Activated naive CD8-positive, alpha-beta T cell (primary cell): ENCODE data around the gene HSPBP1.

Experiments used
- H3K27ac Mint-ChIP-seq: one replicate; pipeline ENCODE4 v1.8.0; 2021; ENCODE audit warnings: mixed read lengths
- H3K27me3 Mint-ChIP-seq: one replicate; pipeline ENCODE4 v1.8.0; 2021; ENCODE audit warnings: mixed read lengths
- H3K36me3 Mint-ChIP-seq: one replicate; pipeline ENCODE4 v1.8.0; 2021; ENCODE audit warnings: mixed read lengths
- H3K4me1 Mint-ChIP-seq: one replicate; pipeline ENCODE4 v1.8.0; 2021; ENCODE audit warnings: low read depth, mixed read lengths
- H3K4me3 Mint-ChIP-seq: one replicate; pipeline ENCODE4 v1.8.0; 2021; ENCODE audit warnings: mild to moderate bottlenecking, mixed read lengths
- H3K9me3 Mint-ChIP-seq: one replicate; pipeline ENCODE4 v1.8.0; 2021; ENCODE audit warnings: low read depth, mixed read lengths

Gene HSPBP1

DNA sequence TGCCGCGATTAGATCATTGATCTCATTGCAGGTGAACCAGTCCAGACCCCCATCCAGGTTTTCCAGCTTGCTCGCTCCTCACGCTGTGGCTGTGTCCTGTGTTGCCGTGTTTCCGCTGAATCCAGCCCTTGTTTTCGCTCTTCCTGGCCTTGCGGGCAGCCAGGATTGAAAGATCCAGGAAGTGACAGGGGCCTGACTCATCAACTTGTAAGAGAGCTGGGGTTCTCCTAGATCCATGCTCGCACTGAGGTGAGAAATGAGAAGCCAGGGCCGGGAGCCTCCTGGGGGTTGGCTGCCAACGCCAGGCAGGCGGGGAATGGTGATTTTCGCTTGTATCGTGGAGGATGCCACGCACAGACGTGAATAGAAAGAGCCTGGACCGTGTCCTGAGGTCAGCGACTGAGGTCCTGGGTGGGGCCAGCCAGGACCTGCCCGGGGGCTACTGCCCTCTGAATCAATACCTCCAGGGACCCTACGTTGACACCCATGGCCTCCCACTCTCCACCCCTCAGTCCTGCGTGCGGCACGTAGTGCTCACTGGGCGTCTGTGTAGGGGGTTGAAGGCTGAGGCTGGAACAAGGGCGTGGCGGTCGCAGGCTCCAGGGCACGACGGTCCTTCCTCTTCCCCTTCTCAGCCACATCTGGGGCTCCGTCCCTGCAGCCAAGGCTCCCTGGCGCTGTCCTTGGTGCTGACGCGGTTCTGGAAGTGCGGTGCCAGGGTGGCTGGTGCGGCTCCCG is 63.3 kb downstream of the HSPBP1 start:
- Mint-ChIP-seq H3K4me1 (peaks cover 11% of the 10 kb centered on the region), H3K36me3 (peaks cover 6% of the 10 kb centered on the region), H3K27ac (no peak overlapping the region), H3K4me3 (peak overlapping the region; percentile 65), H3K27me3 (peaks cover 10% of the 10 kb centered on the region), H3K9me3 (no peaks in the 10 kb centered on the region)

DNA sequence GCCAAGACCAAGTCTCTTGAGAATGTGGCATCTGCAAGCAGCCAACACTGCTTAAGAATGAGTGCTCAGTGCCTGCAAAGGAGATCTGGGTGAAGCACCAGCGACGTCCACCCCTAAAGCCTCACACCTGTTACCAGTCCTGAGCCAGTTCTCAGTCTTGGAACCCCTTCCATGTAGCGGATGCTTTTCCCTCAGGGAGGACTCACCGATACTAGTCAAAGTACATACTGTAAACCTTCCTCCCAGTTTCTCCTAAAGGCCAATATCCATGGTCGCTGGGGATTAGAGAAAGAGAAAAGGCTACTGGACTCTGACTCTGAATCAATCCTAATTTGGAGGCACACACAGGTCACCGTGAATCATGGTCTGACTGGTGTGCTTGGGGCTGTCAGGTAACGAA is 66.4 kb downstream of the HSPBP1 start:
- Mint-ChIP-seq H3K36me3 (no peaks in the 10 kb centered on the region), H3K27me3 (peaks cover 13% of the 10 kb centered on the region), H3K9me3 (no peaks in the 10 kb centered on the region), H3K4me3 (no peak overlapping the region), H3K4me1 (peaks cover 11% of the 10 kb centered on the region), H3K27ac (no peak overlapping the region)

DNA sequence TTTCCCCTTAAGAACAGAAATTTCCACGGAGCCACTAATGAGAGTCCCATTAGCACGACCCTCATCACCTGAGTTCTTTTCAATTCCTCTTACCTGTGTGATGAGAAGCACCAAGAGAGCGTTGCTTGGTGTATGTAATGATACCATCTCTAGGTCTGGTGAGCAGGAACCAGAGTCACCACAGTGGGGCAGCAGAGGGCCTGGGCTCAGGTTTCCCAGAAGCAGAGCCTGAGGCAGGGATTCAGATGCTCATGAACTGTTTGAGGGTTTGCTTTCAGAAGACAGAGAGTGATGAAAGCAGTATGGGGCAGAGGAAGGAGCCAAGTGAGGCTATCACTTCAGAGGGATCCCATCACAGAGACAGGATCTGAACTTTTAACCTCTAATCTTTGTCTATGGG is 67.5 kb downstream of the HSPBP1 start:
- Mint-ChIP-seq H3K36me3 (no peaks in the 10 kb centered on the region), H3K4me3 (no peak overlapping the region), H3K4me1 (peaks cover 11% of the 10 kb centered on the region), H3K27ac (no peak overlapping the region), H3K27me3 (peaks cover 13% of the 10 kb centered on the region), H3K9me3 (no peaks in the 10 kb centered on the region)
